Measurements from ENCODE around the gene ASPRV1. TPM values are rescaled to one million over a fixed set of nuclear protein-coding genes. Genes with fewer than 3 reads are reported as not detected.

ASPRV1 gene
- total RNA-seq, 1 donor from 2014 or later: 0.75 TPM

GRCh38 chr2:69958480-69958879, 3.0 kb downstream of the ASPRV1 start:
- H3K36me3 Mint-ChIP-seq (ENCODE audit: unreplicated experiment): no peaks in the 10 kb centered on the region
- no peaks in the 10 kb centered on the region for H3K9me3 Mint-ChIP-seq (ENCODE audit: unreplicated experiment)
- H3K4me1 Mint-ChIP-seq (ENCODE audit: unreplicated experiment): no peaks in the 10 kb centered on the region
- no peak for TF ChIP-seq CTCF (IDR thresholded peaks at IDR 0.05)
- peaks cover 36% of the 10 kb centered on the region for H3K27me3 Mint-ChIP-seq (ENCODE audit: unreplicated experiment)
- H3K27ac Mint-ChIP-seq (ENCODE audit: unreplicated experiment): no peak overlapping the region
- DNase-seq (ENCODE audit: extremely low spot score, unreplicated experiment): no peak
- no peak overlapping the region for H3K4me3 Mint-ChIP-seq (ENCODE audit: unreplicated experiment)

- no peaks in the 10 kb centered on the region for H3K36me3 Mint-ChIP-seq (ENCODE audit: unreplicated experiment)
- H3K27me3 Mint-ChIP-seq (ENCODE audit: unreplicated experiment): peaks cover 36% of the 10 kb centered on the region
- H3K9me3 Mint-ChIP-seq (ENCODE audit: unreplicated experiment): no peaks in the 10 kb centered on the region
- no peak for TF ChIP-seq CTCF (IDR thresholded peaks at IDR 0.05)
- H3K4me3 Mint-ChIP-seq (ENCODE audit: unreplicated experiment): no peak overlapping the region
- DNase-seq (ENCODE audit: extremely low spot score, unreplicated experiment): no peak
- H3K27ac Mint-ChIP-seq (ENCODE audit: unreplicated experiment): no peak overlapping the region
- H3K4me1 Mint-ChIP-seq (ENCODE audit: unreplicated experiment): no peaks in the 10 kb centered on the region
These were observed 3.5 kb downstream of the ASPRV1 start for GRCh38 chr2:69957965-69958364.

GRCh38 chr2:69956475-69956979, 4.9 kb downstream of the ASPRV1 start:
- H3K27ac Mint-ChIP-seq (ENCODE audit: unreplicated experiment): no peak overlapping the region
- no peak for DNase-seq (ENCODE audit: extremely low spot score, unreplicated experiment)
- no peak for TF ChIP-seq CTCF (IDR thresholded peaks at IDR 0.05)
- H3K9me3 Mint-ChIP-seq (ENCODE audit: unreplicated experiment): no peaks in the 10 kb centered on the region
- H3K36me3 Mint-ChIP-seq (ENCODE audit: unreplicated experiment): no peaks in the 10 kb centered on the region
- no peak overlapping the region for H3K4me3 Mint-ChIP-seq (ENCODE audit: unreplicated experiment)
- H3K4me1 Mint-ChIP-seq (ENCODE audit: unreplicated experiment): no peaks in the 10 kb centered on the region
- peaks cover 36% of the 10 kb centered on the region for H3K27me3 Mint-ChIP-seq (ENCODE audit: unreplicated experiment)

GRCh38 chr2:69955029-69955428, 6.4 kb downstream of the ASPRV1 start:
- Mint-ChIP-seq H3K4me1 (ENCODE audit: unreplicated experiment) (no peaks in the 10 kb centered on the region), H3K27ac (ENCODE audit: unreplicated experiment) (no peak overlapping the region), H3K4me3 (ENCODE audit: unreplicated experiment) (no peak overlapping the region), H3K36me3 (ENCODE audit: unreplicated experiment) (no peaks in the 10 kb centered on the region), H3K27me3 (ENCODE audit: unreplicated experiment) (peaks cover 36% of the 10 kb centered on the region), H3K9me3 (ENCODE audit: unreplicated experiment) (no peaks in the 10 kb centered on the region)
- no peak for TF ChIP-seq CTCF (IDR thresholded peaks at IDR 0.05)
- DNase-seq (ENCODE audit: extremely low spot score, unreplicated experiment): no peak

GRCh38 chr2:69954084-69954483, 7.3 kb downstream of the ASPRV1 start:
- H3K27me3 Mint-ChIP-seq (ENCODE audit: unreplicated experiment): peaks cover 28% of the 10 kb centered on the region
- no peaks in the 10 kb centered on the region for H3K9me3 Mint-ChIP-seq (ENCODE audit: unreplicated experiment)
- H3K4me1 Mint-ChIP-seq (ENCODE audit: unreplicated experiment): no peaks in the 10 kb centered on the region
- no peak overlapping the region for H3K27ac Mint-ChIP-seq (ENCODE audit: unreplicated experiment)
- H3K4me3 Mint-ChIP-seq (ENCODE audit: unreplicated experiment): no peak overlapping the region
- TF ChIP-seq CTCF (IDR thresholded peaks at IDR 0.05): no peak
- H3K36me3 Mint-ChIP-seq (ENCODE audit: unreplicated experiment): no peaks in the 10 kb centered on the region
- DNase-seq (ENCODE audit: extremely low spot score, unreplicated experiment): no peak

Measured in osteocyte (in vitro differentiated cells).